NCI-H2227 (cell line): ENCODE measurements around the gene PGGT1B.

Source experiments
- DNase-seq: peaks from one replicate; lab custom pipeline; 2025; ENCODE audit not compliant: unreplicated experiment; lab: John Stamatoyannopoulos, UW

Gene PGGT1B

DNA sequence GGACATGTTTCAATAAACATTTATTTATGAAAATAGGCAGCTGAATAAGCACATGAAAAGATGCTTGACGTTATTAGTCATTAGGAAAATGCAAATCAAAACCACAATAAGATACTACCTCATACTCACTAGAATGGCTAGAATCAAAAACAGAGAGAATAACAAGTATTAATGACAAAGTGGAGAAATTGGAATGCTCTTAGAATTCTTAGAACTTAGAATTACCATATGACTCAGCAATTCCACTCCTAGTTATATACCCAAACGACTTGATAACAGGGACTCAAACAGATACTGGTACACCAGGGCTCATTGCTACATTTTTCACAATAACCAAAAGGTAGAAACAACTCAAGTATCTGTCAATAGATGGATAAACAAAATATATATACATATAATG, 77.9 kb downstream of the PGGT1B start:
- no peak for DNase-seq

DNA sequence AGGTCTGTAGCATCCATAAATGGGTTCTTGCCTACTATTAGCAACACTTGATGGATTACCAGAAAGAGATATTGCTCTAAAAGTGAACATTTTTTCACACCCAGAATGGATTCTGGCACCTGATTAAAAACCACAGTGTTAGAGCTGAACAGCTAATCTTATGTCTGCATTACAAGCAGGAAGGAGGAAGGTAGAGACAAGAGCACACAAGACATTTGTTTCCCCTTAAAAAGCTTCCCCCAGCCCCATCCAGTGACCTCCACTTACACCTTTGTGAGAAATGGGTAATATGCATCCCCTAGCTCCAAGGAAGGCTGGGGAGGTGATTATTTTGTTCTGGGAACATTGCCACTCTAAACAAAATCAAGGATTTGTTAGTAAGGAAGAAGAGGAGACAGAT, 80.9 kb downstream of the PGGT1B start:
- no peak for DNase-seq

DNA sequence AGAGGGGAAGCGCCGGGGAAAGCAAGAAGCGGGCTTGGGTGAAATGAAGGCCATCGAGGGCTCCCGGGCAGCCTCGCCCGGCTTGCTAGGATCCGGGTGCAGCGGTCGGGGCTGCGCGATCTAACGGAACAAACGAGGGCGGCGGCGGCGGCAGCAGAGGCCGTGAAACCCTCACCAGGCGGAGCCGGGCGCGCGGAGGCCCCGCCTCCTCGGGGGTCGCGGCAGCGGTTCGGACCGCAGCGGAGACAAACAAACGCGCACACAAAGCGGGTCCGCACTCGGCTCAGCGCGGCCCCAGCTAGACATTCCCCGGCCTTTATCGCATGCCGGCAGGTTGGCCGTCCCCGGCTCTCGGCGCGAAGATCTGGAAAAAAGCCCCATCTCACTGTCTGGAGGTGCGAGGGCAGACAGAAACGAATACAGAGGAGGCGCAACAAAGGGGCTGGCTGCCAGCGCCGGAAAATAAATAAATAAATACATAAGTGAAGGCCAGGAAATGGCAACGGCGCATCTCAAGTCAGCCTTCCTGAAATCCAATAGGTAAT, 82.4 kb downstream of the PGGT1B start:
- DNase-seq, result peak; percentile 88

DNA sequence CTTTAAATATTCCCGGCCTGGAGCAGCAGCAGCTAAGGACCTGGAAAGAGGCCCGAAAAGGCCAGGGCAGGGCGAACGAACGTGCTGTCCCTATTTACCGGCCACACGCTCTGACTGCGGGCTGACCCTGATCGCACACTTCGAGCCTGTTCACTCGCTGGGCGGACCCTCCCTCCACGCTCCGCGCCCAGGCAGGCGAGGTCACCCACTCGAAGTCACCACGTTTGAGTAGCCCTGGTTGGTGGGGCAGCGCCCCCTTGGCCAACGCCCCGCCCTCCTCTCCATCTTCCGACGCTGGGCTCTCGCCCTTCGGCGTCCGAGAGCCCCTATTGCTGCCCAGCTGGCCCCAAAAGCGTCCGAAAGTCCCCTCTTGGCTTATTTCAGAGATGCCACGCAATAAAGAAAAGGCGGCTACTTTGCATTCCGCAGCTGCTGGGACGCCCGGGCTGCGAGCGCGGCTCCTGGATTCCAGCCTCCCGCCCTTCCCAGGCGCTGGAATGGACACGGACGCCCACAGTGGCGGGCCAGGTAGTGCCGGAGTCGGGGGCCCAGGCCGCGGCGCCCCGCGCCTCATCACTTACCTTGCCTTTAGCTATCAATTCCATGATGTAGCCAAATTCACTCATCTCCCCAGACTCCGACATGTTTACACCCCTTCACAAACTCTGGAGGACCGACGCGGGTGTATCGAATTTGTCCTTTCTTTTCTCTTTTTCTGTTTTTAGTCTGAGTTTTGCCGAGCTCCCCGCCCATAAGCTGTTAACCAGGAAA, 83.1 kb downstream of the PGGT1B start:
- peak; percentile 71 for DNase-seq

DNA sequence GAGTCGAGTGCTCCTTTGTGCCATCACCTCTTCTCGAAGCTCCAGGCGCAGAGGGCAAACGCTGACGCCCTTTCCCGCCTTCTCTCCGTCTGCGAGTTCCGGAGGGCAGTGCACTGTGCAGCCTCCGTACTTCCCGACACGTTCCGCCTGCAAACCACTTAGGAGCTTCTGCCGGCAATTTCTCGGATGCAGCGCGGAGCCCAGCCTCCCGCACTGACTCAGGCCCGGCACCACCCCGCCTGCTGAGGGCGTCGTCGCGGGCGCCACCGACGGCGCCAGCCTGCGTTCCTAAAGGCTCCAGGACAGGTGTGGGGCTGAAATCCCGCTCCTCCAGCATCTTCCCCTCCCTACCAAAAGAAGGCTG, 83.7 kb downstream of the PGGT1B start:
- DNase-seq, result peak; percentile 69

DNA sequence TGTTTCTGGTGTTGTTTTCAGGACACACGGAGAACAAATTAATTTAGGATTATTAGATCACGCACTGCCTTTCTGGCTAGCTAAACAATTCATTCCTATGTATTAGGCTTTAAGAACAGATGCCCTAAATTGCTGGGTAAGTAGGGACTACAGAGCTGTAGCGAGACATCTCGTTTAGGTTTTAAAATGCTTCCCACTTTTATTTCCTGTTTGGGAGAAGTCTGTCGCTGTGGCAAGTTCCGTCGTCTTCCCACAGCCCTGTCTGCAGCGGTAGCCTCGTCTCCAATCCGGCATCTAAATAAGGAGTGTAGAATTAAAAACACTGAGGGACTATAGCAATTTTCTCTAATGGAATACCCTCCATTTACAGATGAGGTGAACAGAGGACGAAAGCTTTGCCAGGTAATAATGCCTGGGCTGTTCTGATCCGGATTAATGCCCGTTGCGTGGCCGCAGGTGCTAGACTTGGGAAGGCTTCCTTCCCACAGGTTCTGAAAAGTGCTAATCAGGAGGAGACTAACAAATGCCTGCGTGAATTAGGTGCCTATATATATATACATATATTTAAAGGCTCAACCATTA, 91.7 kb downstream of the PGGT1B start:
- no peak for DNase-seq

DNA sequence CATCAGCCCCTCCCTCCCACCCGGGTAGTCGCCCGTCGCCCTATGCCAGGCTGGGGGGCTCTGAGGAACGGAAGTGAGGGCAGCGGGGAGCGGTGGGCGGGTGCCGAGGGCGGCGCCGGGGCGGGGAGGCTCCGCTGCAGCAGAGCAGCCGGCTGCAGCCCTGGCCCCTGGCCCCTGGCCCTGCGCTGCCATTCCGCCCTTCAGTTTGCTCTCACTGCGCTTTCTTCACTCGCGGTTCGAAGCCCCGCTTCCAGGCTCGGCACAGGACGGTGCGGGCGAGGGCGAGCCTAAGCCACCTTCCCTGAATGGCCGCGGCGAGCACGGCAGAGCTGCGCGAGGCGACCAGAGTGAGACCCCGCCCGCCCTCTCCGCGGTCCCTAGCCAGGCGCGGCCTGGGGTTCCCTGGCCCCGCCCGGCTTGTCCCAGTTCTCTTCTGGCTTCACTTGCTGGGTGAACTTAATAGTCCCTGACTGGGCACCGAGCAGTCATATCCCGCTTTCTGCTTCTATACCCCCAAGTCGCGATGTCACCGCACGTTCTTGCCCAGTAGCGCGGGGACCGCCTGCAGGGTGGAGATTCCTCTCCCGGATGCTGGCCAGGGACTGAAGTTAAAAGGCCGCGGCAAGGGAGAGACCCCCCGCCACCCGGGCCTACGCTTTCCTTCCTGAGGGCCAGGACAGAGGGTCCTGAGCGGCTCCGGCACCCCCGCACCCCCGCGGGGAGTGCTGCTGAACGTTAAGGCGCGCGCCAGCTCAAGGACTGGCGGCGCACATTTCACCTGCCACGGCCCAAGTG, 92.3 kb downstream of the PGGT1B start:
- DNase-seq, result peak; percentile 78

DNA sequence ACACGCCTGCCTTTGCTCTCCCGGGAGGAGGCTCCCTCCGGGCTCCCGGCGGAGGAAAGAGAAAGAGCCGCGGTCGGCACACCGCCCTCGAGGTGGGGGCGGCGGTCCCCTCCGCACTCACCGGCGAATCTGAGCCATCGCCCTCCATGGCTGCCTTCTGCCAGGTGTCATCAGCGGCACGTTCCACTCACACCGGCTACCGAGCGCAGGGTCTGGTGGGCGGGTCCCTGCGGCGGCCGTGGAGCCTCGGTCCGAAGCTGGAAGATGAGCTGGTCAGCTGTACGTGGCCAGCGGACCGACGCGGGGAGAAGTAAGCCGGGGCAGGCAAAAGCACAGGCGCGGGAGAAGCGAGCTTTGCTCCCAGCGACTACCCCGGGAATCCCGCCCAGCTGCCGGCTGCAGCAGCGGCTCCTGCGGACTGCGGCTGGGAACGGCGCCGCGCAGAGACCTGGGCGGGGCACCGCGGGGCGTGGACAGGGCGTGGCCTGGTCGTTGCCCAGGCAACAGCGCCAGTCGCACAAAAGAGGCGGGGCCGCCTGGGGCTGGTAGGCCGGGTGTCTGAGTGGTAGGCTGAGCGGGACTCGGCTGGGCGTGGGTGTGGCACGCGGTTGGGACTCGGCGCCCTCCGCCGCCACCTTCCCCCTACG, 93.1 kb downstream of the PGGT1B start, which contains the start of gene TRIM36:
Gene TRIM36, minus strand, starts transcription at position 422 of the 647 bp plus-strand sequence. Its CDS starts 274 bp downstream, at position 148.
- DNase-seq, result peak; percentile 94

DNA sequence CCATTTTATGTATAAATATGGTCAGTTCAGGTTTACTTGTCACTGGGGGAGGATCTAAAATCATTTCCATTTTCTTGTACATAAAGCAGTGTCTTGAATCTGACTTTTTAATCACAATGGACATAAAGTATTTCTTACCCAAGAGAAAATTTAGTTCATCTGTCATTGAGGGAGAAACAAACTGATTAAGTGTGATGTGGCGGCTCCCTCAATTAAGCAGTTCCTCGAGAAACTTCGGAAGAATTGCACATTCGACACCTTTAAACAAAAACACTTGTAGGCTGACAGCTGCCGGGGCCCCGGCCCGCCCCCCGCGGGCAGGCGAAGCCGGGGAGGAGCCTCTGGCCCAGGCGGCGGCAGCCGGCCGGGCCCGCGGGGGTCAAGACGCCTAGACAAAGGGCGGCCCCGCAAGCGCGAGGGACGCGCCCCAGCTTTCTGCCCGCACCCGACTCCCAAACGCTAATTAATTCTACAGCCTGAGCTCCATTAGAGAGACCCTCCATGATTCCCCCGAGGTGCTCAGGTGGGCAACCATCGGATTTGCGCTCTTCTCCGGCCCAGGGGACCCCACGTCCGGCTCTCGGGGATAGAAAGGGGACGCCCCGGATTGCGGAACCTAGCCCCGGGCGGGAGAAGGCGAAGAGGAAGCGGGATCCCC, 93.7 kb downstream of the PGGT1B start:
- DNase-seq, result peak; percentile 21

DNA sequence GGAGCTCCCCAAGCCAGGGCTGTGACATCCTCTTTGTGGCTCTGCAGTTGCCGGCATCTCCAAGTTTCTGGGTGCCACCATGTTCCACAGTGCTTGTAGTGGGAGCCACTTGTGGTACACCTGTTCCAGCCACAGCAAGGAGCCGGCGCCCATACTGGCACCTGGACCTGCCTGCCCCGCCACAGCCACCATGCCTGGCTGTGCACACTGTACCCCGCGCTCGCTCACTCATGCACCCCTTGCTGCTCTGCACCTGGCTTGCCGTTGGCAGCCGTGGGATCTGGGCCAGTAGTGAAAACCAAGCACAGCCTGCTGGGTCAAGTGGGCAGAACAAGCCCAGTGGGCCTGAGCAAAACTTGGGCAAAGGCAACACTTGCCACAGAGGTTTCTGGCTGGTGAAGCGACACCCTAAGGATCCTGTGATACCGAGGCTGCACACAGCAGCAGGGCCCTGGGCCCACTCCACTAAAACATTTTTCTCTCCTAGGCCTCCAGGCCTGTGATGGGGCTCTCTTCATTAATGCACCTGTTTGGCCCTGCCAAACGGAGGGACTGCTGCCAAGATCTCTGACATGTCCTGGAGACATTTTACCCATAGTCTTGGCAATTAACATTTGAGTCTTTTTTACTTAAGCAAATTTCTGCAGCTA, 95.8 kb downstream of the PGGT1B start:
- DNase-seq, result no peak

DNA sequence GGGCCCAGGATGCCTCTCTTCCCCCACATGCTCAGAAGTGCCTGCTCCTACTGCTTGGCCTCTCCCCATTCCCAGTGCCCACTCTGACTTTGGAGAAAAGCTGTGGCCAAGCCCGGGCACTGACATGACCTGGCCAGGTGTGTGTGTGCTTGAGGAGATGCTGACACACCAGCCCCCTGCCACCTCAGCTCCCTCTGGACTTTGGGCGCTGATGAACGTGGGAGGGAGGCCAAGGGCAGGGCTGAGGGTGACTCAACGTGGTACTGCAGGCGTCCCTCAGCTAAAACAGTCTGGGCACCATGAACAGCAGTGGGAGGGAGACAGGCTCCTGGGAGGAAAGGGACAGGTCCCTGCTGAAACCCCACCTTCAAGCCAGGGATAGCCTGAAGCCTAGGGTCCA, 96.9 kb downstream of the PGGT1B start:
- DNase-seq, result no peak

DNA sequence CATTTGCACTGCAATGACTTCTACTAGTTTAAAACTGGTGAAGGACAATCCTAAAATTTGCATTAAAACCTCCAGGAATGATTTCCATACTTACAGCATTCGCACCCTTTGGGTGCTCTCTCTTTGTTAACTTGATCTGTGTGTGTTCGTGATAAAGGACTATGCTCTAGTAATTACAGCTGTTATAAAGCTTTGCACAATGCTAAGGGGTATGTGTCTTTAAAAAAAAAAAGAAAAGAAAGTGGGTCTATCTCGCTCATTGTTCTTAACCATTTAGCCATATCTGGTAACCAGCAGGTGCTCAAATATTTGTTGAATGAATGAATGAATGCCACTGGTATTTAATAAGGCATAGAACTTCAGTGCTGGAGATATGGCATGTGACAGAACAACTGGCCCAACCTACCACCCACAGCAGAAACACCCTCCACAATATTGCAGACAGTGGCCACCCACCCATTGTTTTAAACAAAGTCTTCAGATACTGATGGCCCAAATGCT, 101.7 kb downstream of the PGGT1B start:
- no peak for DNase-seq
